Mucosa of rectum (tissue), 2 donors: ENCODE data around the gene CMKLR1.

ENCODE experiments used
- H3K27ac ChIP-seq, 2 donors: one replicate each; pipeline ENCODE4 v1.7.0; 2013; ENCODE audit warnings: inconsistent platforms in 2 of 2, low read depth in 2 of 2, low read length in 2 of 2
- H3K27me3 ChIP-seq, 2 donors: one replicate each; pipeline ENCODE4 v1.7.0; 2013; ENCODE audit warnings: low read length in 2 of 2; ENCODE audit not compliant: control insufficient read depth in 2 of 2, insufficient read depth in 2 of 2
- H3K36me3 ChIP-seq, 2 donors: one replicate each; pipeline ENCODE4 v1.7.0; 2013; ENCODE audit warnings: low read length in 2 of 2; ENCODE audit not compliant: control insufficient read depth in 2 of 2, insufficient read depth in 2 of 2
- H3K4me1 ChIP-seq, 2 donors: one replicate each; pipeline ENCODE4 v1.7.0; 2013; ENCODE audit warnings: low read length in 2 of 2, mild to moderate bottlenecking in 1 of 2; ENCODE audit not compliant: control insufficient read depth in 2 of 2, insufficient read depth in 2 of 2
- H3K4me3 ChIP-seq, 2 donors: one replicate each; pipeline ENCODE4 v1.7.0; 2013; ENCODE audit warnings: low read length in 2 of 2
- H3K9ac ChIP-seq, 2 donors: one replicate each; pipeline ENCODE4 v1.7.0; 2013; ENCODE audit warnings: low read length in 2 of 2, low read depth in 1 of 2, mild to moderate bottlenecking in 1 of 2
- H3K9me3 ChIP-seq, 2 donors: one replicate each; pipeline ENCODE4 v1.7.0; 2013; ENCODE audit warnings: low read length in 2 of 2; ENCODE audit not compliant: control insufficient read depth in 2 of 2
- donor health status: healthy.
- donor health status: Normal muscosa, but diverticular disease.

CMKLR1 gene

DNA sequence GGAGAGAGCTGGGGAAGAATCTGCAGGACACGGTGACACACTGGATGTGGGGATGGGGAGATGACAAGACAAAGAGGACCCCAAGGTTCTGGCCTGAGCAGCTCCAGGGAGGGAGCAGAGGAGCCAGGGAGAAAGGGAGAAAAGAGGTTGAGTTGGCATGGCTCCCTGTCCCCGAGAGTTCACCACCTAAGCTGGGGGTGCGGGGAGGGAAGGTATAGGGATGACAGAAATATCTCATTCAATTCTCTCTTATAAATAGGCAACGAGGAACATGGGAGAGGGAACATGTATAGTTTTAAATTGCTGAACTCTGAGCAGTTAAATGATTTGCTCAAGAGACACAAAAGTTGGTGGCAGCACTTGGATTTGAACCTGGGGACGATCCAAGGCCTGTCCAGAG is 85.1 kb downstream of the CMKLR1 start:
- H3K4me3 ChIP-seq: no peak overlapping the region
- H3K9ac ChIP-seq: no peak overlapping the region
- no peak overlapping the region for H3K27ac ChIP-seq
- no peaks in the 10 kb centered on the region for H3K9me3 ChIP-seq
- no peaks in the 10 kb centered on the region for H3K36me3 ChIP-seq
- no peaks in the 10 kb centered on the region for H3K4me1 ChIP-seq
- H3K27me3 ChIP-seq: no peaks in the 10 kb centered on the region

DNA sequence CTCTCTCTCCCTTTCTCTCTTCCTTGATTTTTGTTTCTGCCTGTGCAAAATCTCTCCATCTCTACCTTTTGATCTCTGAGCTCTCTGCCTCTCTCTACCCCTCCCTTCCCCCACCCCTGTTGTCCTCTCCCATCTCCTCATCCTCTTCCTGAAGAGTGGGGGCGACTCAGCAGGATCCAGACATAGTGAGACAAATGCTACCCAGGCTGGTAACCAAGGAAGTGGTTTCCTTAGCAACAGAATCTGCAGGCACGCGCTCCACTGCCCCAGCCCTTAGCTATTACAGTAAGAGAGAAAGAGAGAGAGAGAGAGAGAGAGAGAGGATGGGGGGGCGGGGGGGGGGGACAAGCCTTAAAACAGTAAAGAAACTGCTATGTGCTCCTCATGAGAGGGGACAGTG is 85.6 kb downstream of the CMKLR1 start:
- H3K27ac ChIP-seq: no peak overlapping the region
- no peak overlapping the region for H3K9ac ChIP-seq
- no peaks in the 10 kb centered on the region for H3K36me3 ChIP-seq
- no peaks in the 10 kb centered on the region for H3K27me3 ChIP-seq
- no peak overlapping the region for H3K4me3 ChIP-seq
- H3K9me3 ChIP-seq: no peaks in the 10 kb centered on the region
- no peaks in the 10 kb centered on the region for H3K4me1 ChIP-seq

DNA sequence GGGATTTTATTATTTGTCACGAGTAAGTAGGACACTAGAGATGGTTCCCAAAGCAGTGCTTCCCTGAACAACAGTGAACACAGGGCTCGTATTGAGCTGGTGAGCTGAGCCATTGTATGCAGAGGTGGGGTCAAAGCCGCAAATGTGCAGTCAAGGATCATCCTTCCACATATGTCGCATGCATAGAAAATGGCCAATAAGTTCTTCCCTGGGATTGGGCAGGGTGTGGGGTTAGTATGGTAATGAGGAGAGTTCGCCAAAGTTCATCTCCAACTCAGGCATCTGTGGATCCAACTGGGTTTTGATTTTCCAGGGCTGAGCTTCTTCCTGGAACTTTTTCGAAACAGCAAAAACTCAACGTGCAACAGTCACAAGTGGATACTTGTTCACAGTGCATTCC is 86.6 kb downstream of the CMKLR1 start:
- Histone ChIP-seq H3K27me3 (no peaks in the 10 kb centered on the region), H3K36me3 (no peaks in the 10 kb centered on the region)

DNA sequence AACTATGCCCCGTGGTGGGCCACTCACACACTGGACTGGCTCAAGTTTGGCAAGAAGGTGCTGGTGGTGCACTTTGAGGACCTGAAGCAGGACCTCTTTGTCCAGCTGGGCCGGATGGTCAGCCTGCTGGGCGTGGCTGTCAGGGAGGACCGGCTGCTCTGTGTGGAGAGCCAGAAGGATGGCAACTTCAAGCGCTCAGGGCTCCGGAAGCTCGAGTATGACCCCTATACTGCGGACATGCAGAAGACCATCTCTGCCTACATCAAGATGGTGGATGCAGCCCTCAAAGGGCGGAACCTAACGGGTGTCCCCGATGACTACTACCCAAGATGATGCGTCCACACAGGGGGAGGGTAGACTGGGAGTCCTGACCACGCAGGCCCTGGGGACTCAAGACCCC is 91.1 kb downstream of the CMKLR1 start:
- Histone ChIP-seq H3K4me1 (no peaks in the 10 kb centered on the region), H3K27ac (no peak overlapping the region), H3K4me3 (no peak overlapping the region), H3K27me3 (no peaks in the 10 kb centered on the region), H3K9me3 (no peaks in the 10 kb centered on the region), H3K9ac (no peak overlapping the region), H3K36me3 (no peaks in the 10 kb centered on the region)

More for the DNA sequence above, 86.6 kb downstream of the CMKLR1 start:
- no peaks in the 10 kb centered on the region for H3K4me1 ChIP-seq
- H3K27ac ChIP-seq: no peak overlapping the region
- no peak overlapping the region for H3K4me3 ChIP-seq
- no peak overlapping the region for H3K9ac ChIP-seq
- no peaks in the 10 kb centered on the region for H3K9me3 ChIP-seq

DNA sequence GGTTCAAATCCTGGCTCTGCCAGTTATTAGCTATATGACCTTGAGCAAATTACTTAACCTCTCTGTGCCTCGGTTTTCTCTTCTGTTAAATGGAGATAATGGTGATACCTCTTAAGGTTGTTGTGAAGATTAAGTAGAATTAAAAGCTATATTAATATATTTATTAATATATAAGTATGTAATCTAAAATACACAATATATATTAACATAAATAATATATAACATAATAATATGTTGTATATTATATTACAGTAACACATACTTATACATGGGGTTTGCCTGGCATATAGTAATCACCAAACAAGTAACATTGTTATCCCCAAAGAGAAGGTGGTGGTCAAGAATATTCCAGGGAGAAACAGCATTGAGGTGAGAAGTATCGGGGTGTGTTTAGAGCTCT is 92.0 kb downstream of the CMKLR1 start:
- Histone ChIP-seq H3K36me3 (no peaks in the 10 kb centered on the region), H3K9ac (no peak overlapping the region), H3K27me3 (no peaks in the 10 kb centered on the region), H3K9me3 (no peaks in the 10 kb centered on the region), H3K4me3 (no peak overlapping the region), H3K4me1 (no peaks in the 10 kb centered on the region), H3K27ac (no peak overlapping the region)

DNA sequence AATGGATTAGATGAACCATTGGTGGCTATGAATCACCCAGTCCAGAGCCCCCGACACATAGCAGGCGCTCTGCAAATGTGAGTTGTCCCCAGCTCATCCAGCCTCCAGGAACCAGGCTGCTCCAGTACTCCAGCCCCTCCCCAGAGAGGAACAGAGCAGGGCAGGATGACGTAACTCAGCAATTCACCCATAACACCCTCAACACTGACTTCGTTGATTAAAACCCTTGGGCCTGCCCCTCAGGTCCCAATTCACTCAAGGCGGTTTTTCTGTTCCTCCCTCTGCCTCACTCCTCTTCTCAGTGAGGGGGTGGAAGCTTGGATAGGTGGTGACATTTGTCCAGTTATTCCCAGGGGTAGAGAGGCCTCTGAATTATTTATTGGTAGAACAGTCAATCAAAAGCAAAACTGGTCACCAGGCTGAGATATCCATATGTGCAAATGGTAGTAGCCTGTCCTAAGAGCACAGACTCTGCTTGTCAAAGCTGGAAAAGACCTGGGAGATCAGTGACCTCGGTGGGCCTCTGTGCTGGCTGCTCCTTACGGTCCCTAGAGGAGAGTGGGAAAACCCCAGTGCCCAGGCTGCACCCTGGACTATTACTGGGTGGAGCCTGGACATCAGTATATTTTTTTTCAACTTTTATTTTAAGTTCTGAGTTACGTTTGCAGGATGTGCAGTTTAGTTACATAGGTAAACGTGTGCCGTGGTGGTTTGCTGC is 97.0 kb downstream of the CMKLR1 start:
- no peaks in the 10 kb centered on the region for H3K4me1 ChIP-seq
- H3K9ac ChIP-seq: no peak overlapping the region
- no peak overlapping the region for H3K27ac ChIP-seq
- H3K9me3 ChIP-seq: no peaks in the 10 kb centered on the region
- no peaks in the 10 kb centered on the region for H3K27me3 ChIP-seq
- H3K36me3 ChIP-seq: no peaks in the 10 kb centered on the region
- H3K4me3 ChIP-seq: no peak overlapping the region

DNA sequence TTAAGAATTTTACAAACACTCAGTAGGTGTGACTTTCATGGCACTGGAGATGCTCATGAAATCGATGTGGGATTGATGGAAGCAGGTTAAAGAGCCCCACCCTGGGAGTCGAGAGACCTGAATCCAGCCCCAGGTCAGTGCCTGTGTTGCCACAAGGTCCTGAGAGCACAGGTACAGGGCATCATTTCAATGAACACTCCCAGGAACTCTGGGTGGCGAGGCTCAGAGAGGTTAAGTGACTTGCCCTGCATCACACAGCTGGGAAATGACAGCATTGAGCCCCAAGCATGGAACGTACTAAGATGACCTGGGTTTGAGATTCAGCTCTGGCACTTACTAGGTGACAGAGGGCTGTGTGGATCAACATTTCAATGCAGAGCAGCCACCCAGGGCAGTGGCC is 98.2 kb downstream of the CMKLR1 start:
- no peak overlapping the region for H3K27ac ChIP-seq
- H3K4me1 ChIP-seq: no peaks in the 10 kb centered on the region
- H3K36me3 ChIP-seq: no peaks in the 10 kb centered on the region
- H3K9me3 ChIP-seq: no peaks in the 10 kb centered on the region
- H3K27me3 ChIP-seq: no peaks in the 10 kb centered on the region
- H3K4me3 ChIP-seq: no peak overlapping the region
- no peak overlapping the region for H3K9ac ChIP-seq

DNA sequence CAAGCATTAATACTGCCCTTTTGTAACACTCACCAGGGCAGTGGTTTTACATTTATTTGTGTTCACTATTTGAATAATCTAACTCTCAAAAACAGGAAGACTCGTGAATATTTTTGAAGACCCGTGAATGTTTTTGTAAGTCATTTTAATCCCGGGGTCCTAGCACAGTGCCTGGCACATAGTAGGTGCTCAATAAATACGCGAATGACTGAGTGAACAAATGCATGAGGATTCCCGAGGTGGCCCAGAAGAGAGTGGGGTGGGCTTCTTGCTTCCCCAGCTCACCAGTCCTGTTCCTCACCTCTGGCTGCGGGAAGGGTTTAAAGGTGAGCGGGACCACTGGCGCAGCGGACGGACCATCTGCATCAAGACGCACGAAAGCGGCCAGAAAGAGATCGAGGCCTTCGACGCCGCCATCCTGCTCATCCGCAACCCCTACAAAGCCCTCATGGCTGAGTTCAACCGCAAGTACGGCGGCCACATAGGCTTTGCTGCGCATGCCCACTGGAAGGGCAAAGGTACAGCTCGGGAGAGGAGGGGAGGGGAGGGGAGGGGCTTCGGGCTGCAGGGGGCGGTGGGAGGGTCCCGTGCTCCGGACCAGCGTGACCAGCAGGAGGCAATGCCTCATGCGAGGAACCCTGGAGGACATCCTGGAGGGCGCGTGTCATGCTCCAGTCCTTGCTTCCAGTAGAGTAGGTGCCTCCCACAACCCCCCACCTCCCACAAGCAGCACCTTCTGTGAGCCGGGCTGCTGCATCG is 98.9 kb downstream of the CMKLR1 start:
- Histone ChIP-seq H3K9ac (no peak overlapping the region), H3K4me3 (no peak overlapping the region), H3K36me3 (no peaks in the 10 kb centered on the region), H3K27me3 (no peaks in the 10 kb centered on the region), H3K27ac (no peak overlapping the region), H3K9me3 (no peaks in the 10 kb centered on the region), H3K4me1 (no peaks in the 10 kb centered on the region)

DNA sequence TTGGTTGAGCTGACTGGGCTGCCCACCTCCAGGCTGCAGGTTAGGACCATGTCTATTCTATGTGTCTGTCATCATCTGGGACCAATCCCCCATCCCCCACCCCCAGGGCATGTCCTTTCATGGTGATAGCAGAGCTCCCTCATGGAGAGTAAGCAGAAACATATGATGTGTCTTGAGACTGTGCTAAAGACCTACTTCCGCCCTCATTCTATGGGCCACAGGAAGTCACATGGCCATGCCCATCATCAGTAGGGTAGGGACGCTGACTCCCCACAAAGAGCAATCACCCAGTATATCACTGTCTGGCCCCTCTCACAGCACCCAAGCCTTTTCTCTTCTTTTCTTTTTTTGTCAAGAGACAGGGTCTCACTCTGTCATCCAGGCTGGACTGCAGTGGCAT is 99.7 kb downstream of the CMKLR1 start:
- H3K9ac ChIP-seq: no peak overlapping the region
- H3K9me3 ChIP-seq: no peaks in the 10 kb centered on the region
- H3K4me3 ChIP-seq: no peak overlapping the region
- no peaks in the 10 kb centered on the region for H3K27me3 ChIP-seq
- H3K36me3 ChIP-seq: no peaks in the 10 kb centered on the region
- H3K27ac ChIP-seq: no peak overlapping the region
- H3K4me1 ChIP-seq: no peaks in the 10 kb centered on the region

DNA sequence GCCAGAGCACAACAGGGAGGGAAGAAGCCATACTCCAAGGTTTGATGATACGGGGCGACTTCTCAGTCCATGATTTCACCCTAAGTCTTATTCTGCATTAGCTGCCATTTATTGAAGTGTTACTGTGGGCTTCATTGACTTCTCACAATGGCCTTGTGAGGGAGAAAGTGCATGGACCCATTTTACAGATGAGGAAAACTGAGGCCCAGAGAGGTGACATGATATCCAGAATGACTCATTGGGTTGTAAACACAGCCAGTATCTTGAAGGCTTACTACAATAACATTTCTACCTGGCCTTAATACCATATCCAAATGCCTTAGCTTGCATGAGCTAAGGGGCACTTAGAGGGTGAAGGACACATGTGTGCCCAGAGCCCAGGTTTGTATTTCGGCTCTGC is 100.6 kb downstream of the CMKLR1 start:
- Histone ChIP-seq H3K27ac (no peak overlapping the region), H3K27me3 (no peaks in the 10 kb centered on the region), H3K9me3 (no peaks in the 10 kb centered on the region), H3K4me3 (no peak overlapping the region), H3K9ac (no peak overlapping the region), H3K4me1 (no peaks in the 10 kb centered on the region), H3K36me3 (no peaks in the 10 kb centered on the region)
